Stimulated activated CD8-positive, alpha-beta memory T cell treated with anti-CD3 and anti-CD28 coated beads, Interleukin-7, amount 100 ng/mL, for 1 hour (primary cell): ENCODE measurements around the gene SEMA6A.

ENCODE experiments used
- DNase-seq, 2 donors: peaks; one replicate each; pipeline ENCODE4 v3.0.0-alpha.2; 2020; ENCODE audit warnings: low read depth in 2 of 2

Gene SEMA6A

GRCh38 chr5:116495786-116496357 is 78.8 kb downstream of the SEMA6A start:
- no peak for DNase-seq

GRCh38 chr5:116494784-116495450 is 79.7 kb downstream of the SEMA6A start:
- no peak for DNase-seq

GRCh38 chr5:116492776-116493175 is 81.8 kb downstream of the SEMA6A start:
- DNase-seq = no peak

- DNase-seq = no peak
Observed at GRCh38 chr5:116492016-116492623, 82.5 kb downstream of the SEMA6A start.

- DNase-seq = no peak
Observed at GRCh38 chr5:116488356-116489041, 86.1 kb downstream of the SEMA6A start.

- DNase-seq = no peak
Observed at GRCh38 chr5:116487045-116487444, 87.6 kb downstream of the SEMA6A start.

- no peak for DNase-seq
Observed at GRCh38 chr5:116486588-116486987, 88.0 kb downstream of the SEMA6A start.

- DNase-seq = no peak
Observed at GRCh38 chr5:116484645-116485044, 90.0 kb downstream of the SEMA6A start.

- DNase-seq = no peak
Observed at GRCh38 chr5:116482394-116482793, 92.2 kb downstream of the SEMA6A start.

- no peak for DNase-seq
Observed at GRCh38 chr5:116480894-116481510, 93.6 kb downstream of the SEMA6A start.

GRCh38 chr5:116479776-116480675 is 94.6 kb downstream of the SEMA6A start:
- no peak for DNase-seq

- DNase-seq = no peak
Observed at GRCh38 chr5:116478491-116478890, 96.1 kb downstream of the SEMA6A start.

GRCh38 chr5:116476897-116477537 is 97.6 kb downstream of the SEMA6A start:
- DNase-seq = no peak

GRCh38 chr5:116475338-116475737 is 99.3 kb downstream of the SEMA6A start:
- DNase-seq = no peak

GRCh38 chr5:116473706-116474105 is 100.9 kb downstream of the SEMA6A start:
- DNase-seq = no peak

GRCh38 chr5:116472274-116472673 is 102.3 kb downstream of the SEMA6A start:
- no peak for DNase-seq

GRCh38 chr5:116469631-116470030 is 105.0 kb downstream of the SEMA6A start:
- no peak for DNase-seq

- DNase-seq = no peak
Observed at GRCh38 chr5:116468583-116468982, 106.0 kb downstream of the SEMA6A start.

- no peak for DNase-seq
Observed at GRCh38 chr5:116467465-116467843, 107.2 kb downstream of the SEMA6A start.

GRCh38 chr5:116466727-116467464 is 107.7 kb downstream of the SEMA6A start:
- DNase-seq = no peak
